Spleen (tissue), 7 donors: Measurements from ENCODE around the gene SLC22A7.

ENCODE experiments used
- CTCF ChIP-seq, 11 experiments: fragments of 200-600 bp in 7 of 11; fragments of 450-650 bp in 4 of 11; sonication (generic) in 4 of 11; IDR thresholded peaks in 8 of 11; conservative IDR thresholded peaks in 3 of 11; 1 replicate in 7 of 11; 2 replicates in 4 of 11; pipeline versions ENCODE4 v1.4.0 to v1.8.0; 2016 to 2021; ENCODE audit warnings: antibody characterized with exemption in 11 of 11, inconsistent platforms in 4 of 11, mild to moderate bottlenecking in 1 of 11
- POLR2A ChIP-seq, 3 donors: fragments of 450-650 bp; IDR thresholded peaks; one replicate each; pipeline ENCODE4 v1.5.1; 2017; ENCODE audit warnings: antibody characterized with exemption in 3 of 3, mild to moderate bottlenecking in 1 of 3
- POLR2AphosphoS5 ChIP-seq, 3 donors: sonication (generic); formaldehyde crosslinking; IDR thresholded peaks; one replicate each; pipeline ENCODE4 v1.5.1; 2017; ENCODE audit warnings: antibody characterized with exemption in 3 of 3
- donor health status: DM: no; HTN: no; CAD: no; lungs with moderate emphysema.
- donor health status: DM: no; HTN: no; CAD: no.
- donor health status: DM: no; HTN: no; CAD: no.

GRCh38 chr6:43339168-43339567 is 41.1 kb downstream of the SLC22A7 start:
- TF ChIP-seq CTCF (IDR thresholded peaks at IDR 0.05 in 8 of 11, conservative IDR thresholded peaks at IDR 0.05 in 3 of 11) (no peak), POLR2AphosphoS5 (IDR thresholded peaks at IDR 0.05) (no peak), POLR2A (IDR thresholded peaks at IDR 0.05) (no peak)
